Umbilical cord (tissue), 2 donors: ENCODE data around the gene PCNX2. TPM values are rescaled to one million over a fixed set of nuclear protein-coding genes. Genes with fewer than 3 reads are reported as not detected.
"Not testable (repeated sequence)": the region's sequence is repeated elsewhere in the genome, so short reads cannot be mapped to it uniquely, and the experiment has no call there.

Experiments
- DNase-seq: peaks from one replicate; pipeline ENCODE4 v3.0.0-alpha.2; 2015; ENCODE audit warnings: low spot score
- total RNA-seq: library from RNA; depleted of rRNA; stranded (reverse); fragments of >200 nt; gene quantifications from one replicate; pipeline ENCODE4 v1.2.3, GENCODE V29; 2014; ENCODE audit warnings: low replicate concordance; ENCODE audit not compliant: insufficient read depth

Gene PCNX2
- total RNA-seq, 1 donor from 2014 or later: 12.5 TPM

DNA sequence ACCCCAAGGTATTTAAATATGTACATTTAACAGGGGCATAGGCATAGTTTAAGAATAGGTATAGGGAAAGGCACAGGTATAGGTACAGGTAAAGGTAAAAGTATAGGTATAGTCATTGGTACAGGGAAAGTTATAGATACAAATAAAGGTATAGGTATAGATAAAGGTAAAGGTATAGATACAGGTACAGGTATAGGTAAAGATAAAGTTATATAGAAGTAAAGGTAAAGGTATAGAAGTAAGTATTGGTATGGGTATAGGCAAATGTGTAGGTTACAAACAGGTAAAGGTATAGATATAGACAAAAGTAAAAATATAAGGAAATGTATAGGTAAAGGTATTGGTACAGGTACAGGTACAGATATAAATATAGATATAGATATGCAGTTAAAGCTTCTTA is 137.2 kb downstream of the PCNX2 start:
- no peak for DNase-seq

DNA sequence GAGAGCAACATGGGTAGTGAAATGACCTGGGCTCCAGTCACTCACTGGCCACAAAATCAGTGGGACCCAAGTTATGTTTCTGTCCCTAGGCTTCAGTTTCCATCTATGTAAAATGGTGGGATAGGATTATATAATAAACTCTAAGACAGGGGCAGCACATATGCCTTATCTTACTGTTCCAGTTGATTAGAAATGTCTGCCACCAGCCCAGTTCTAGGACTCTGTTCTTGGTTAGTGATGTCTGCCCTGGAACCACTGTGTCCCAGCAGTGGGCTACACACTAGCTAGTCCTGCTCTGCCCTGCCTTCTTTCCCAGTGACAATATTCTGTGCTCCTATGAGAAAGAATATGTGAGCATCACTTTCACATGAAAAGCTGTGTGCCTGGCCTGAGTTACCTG is 138.3 kb downstream of the PCNX2 start:
- DNase-seq: no peak

DNA sequence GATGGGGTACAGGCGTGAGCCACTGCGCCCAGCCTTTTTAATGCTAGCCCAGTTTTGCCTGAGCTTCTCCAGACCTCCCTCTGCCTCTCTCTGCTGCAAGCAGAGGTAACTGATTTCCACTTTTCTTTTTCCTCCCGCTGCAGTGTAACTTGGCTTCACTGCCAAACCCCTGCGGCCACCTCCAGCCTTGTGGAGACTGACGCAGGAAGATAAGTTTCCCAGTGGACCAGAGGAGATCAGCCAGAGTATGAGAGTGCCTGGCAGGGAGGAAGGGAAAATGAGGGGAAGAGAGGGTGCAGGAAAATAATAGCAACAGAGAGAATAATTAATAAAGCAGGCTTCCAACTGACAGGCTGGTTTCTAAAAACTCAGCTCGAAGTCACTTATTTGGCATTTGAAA is 143.7 kb downstream of the PCNX2 start:
- DNase-seq: no peak

DNA sequence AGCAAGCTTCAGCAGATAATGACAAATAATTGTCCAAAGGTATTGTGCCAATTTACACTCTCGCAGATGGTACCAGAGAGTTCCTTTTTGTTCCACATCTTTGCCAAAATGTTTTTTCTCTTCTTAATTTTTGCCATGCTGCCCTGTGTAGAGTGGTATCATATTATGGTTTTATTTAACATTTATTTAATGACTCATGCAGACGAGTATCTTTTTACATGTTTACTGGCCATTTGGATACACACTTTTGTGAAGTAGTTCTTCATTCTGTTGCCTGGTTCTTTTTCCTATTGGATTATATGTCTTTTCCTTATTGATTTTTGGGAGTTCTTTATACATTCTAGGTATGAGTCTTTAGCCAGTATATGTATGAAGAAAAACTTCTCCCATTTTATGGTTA is 151.1 kb downstream of the PCNX2 start:
- DNase-seq: no peak

GRCh38 chr1:233143241-233143640 is 152.3 kb downstream of the PCNX2 start:
- no peak for DNase-seq

DNA sequence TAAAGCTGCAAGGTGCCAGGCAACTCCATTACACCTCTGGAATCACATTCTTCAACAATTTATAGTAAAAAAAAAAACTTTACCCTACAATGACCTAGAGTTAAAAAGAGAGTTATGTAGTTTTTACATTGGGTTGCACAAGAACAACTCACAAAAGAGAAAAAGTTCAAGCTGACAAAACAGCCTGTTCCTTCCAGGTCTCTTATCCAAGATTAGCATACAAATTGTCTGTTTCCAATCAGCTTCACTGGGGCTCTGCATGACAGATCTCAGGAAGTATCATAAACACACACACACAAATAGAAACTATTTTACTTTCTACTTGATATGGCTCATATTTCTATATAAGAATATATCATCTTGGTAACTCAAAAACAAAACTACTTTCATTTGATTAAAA is 154.6 kb downstream of the PCNX2 start:
- peak; percentile 49 for DNase-seq

- DNase-seq: no peak
Measured at GRCh38 chr1:233140499-233140898, 155.0 kb downstream of the PCNX2 start.

GRCh38 chr1:233138788-233139585 is 156.5 kb downstream of the PCNX2 start:
- DNase-seq: no peak

GRCh38 chr1:233135833-233136232 is 159.7 kb downstream of the PCNX2 start:
- DNase-seq: no peak

DNA sequence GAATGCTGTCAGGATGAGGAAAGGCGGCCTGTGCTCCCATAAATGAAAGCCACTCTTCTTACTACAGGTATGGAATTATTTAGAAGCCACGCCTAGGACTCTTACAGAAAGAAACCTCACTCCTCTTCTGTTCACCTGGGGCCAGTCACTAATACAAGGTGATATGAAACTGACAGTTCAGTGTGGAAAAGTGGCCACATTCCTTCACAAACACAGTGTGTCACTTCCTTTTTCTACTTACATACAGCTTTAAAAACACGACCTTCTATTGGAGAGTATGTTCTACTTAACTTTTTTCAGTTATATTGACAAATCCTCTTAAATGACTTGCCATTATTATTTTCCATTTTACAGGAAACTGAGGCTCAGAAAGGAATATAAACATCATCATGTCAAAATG is 163.1 kb downstream of the PCNX2 start:
- DNase-seq: no peak

- DNase-seq: not testable (repeated sequence)
Measured at GRCh38 chr1:233129031-233129430, 166.5 kb downstream of the PCNX2 start.

DNA sequence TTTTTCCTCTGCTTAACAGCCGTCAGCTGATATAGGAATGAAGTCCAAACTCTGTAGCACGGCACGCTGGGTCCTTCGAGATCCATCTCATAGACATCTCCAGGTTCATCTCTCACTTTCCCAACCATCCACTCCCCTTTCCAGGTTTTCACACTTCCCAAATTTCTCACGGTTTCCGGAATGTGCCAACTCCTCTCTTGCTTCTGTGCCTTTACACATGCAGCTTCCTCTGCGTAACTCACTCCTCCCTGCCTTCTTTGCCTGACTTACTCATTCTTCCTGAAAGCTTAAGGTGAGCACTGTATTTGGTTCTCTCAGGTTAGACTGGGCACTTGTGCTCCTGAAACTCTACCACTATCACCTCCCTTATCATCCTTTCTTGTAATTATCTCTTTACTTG is 168.4 kb downstream of the PCNX2 start:
- no peak for DNase-seq

- no peak for DNase-seq
Measured at GRCh38 chr1:233122779-233123178, 172.7 kb downstream of the PCNX2 start.

DNA sequence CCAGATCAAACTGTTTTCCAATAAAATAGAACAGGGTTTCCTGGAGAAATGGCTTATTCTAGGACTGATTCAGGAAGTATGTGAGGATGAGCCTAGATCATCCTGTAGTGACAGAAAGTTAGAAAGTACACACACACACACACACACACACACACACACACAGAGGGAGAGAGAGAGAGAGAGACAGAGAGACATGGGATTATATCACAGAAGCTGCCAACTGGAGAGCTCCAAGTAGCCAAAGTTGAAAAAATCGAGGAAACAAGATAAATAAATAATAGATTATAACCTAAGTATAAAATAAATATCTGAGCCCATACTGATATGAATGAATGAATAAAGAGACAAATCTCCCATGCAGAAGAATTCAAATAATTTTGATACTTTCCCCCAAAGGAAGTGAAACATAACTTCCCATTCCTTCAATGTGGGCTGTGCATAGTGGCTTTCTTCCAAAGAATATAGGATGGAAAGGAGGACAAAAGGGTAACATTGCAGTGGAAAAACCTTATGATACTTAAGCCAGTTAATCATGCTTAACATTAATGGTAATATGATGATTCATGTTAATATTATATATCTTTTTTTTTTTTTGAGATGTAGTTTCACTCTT is 173.5 kb downstream of the PCNX2 start:
- no peak for DNase-seq

DNA sequence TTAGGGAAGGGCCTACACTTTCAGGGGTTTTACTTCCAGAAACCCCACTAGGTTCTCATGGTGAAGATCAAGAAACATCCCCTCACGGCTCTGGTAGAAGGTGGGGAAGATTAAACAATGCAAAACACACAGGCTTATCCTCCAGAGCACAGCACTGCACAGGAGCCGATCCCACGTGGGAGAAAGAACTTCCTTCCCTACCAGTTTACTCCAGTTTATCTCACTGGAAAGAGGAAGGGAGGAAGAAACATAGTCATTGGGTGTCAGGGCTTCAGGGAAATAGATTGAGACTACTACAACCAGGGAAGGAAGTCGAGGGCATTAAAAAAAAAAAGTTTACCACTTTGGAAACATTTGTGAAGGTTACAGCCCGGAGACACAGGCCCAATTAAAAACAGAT is 180.7 kb downstream of the PCNX2 start:
- DNase-seq: no peak

- no peak for DNase-seq
Measured at GRCh38 chr1:233114159-233114558, 181.4 kb downstream of the PCNX2 start.

GRCh38 chr1:233113009-233113879 is 182.3 kb downstream of the PCNX2 start:
- peak; percentile 96 for DNase-seq

DNA sequence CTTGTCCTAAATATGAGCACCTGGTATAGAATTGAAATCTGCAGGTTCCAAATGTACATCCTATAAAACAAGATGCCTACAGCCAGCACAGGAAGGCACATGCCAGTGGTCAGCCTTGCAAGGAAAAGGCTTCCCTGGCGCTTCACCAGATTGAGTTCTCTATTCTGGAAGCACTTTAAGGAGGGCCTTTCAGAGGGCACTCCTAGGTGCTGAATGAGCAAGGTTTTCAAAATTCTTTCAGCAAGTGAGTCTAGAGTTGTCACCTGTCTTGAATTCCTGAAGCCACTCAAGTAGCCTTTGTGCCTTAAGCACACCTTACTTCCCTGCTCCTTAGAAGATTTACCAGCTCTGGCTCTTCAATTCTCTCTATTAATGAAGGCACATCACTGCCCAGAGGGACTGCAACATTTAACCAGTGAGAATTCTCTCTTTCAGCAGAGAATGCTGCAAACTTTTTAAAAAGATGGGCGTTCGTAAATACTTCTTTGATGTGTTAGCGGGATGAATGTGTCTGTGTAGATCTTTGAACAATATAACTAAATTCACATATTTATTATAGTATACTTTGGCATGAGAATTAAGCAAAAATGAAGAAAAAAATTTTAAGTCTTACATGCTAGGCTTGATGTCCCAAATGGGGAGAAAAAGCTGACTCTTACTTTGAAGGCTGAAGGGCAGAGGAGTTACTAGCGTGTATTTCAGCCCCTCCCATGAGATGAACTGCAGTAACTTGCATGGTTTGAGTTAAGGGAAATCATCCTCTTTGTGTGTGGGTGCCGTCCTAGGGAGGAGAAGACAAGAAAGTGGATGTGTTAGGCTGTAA is 183.1 kb downstream of the PCNX2 start:
- DNase-seq: no peak

- no peak for DNase-seq
Measured at GRCh38 chr1:233111731-233112130, 183.8 kb downstream of the PCNX2 start.

- DNase-seq: peak; percentile 74
Measured at GRCh38 chr1:233109096-233109495, 186.4 kb downstream of the PCNX2 start.

DNA sequence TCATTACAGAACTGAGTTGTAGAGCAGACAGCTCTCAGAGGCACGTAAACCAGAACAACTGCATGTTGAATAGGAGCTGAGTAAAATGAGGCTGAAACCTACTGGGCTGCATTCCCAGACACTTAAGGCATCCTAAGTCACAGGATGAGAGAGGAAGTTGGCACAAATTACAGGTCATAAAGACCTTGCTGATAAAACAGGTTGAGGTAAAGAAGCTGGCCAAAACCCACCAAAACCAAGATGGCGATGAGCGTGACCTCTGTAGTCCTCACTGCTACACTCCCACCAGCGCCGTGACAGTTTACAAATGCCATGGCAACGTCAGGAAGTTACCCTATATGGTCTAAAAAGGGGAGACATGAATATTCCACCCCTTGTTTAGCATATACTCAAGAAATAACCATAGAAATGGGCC is 187.8 kb downstream of the PCNX2 start:
- DNase-seq: peak; percentile 84
